ENCODE data around the gene MRAP2. TPM values are rescaled to one million over a fixed set of nuclear protein-coding genes. Genes with fewer than 3 reads are reported as not detected.
"Not testable (repeated sequence)": the region's sequence is repeated elsewhere in the genome, so short reads cannot be mapped to it uniquely, and the experiment has no call there.

The MRAP2 gene
- polyA plus RNA-seq, 3 donors: not detected

DNA sequence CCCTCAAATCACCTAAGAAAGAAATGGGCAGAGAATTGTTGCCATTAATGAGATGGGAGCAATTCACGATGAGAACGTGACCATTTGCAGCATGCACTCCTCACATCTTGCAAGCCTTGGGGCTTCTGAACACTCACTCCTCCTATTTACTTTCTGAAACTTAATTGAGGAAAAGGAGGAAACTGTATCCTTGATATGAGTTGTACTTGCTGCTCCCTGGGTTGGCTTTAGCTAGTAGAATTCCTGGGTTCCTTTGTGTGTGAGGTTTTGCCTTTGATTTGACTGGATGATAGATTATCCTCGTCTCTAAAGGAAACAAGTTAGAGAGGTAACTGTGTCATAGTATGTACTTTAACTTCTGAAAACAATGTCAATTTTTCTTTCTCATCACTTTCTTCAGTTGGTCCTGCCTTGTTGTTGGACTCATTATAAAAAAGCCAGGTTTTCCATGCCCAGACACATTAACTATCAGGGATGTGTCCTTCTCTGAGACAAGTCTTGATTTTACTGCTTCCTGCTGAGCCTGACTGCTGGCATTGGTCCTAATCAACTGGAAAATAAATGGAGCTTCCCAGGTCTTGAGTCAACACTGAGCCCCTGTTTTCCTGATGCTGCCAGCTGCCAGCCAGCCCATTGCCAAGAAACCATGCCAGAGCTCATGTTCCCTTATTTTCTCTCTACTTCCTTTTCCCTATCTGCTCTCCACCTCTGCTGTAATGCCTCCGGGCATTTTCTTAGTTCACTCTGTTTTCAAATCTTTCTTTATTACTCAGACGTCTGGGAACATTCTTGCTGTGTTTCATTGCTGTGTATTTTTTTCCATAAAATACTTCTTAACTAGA is 6.0 kb upstream of the MRAP2 start:
- Mint-ChIP-seq H3K4me3 (no peak overlapping the region), H3K4me1 (no peaks in the 10 kb centered on the region), H3K36me3 (no peaks in the 10 kb centered on the region), H3K27ac (no peak overlapping the region), H3K9me3 (peaks cover 5 to 14% (median 10%) of the 10 kb centered on the region in 7 donors), H3K27me3 (ENCODE audit: low read depth in 3 of 3) (peaks cover 10 to 14% (median 14%) of the 10 kb centered on the region in 3 donors)
- no peak overlapping the region for H3K27ac ChIP-seq (ENCODE audit: low read depth in 1 of 2, low read length in 2 of 2)
- no peaks in the 10 kb centered on the region for H3K4me1 ChIP-seq (ENCODE audit: control insufficient read depth in 1 of 2, insufficient read depth in 2 of 2, low read length in 2 of 2)
- DNase-seq: no peak
- no peak overlapping the region for H3K4me2 ChIP-seq (replicated peaks; ENCODE audit: extremely low read depth, low read length, poor library complexity, severe bottlenecking)
- H3K9ac ChIP-seq (ENCODE audit: insufficient read depth, low read length, poor library complexity, severe bottlenecking): no peak overlapping the region
- H2AFZ ChIP-seq (ENCODE audit: insufficient read depth, low read depth, low read length, poor library complexity, severe bottlenecking): no peak overlapping the region
- no peaks in the 10 kb centered on the region for H4K20me1 ChIP-seq (ENCODE audit: insufficient read depth, low read length)
- intact Hi-C loops (cut with micrococcal nuclease): no loop called here
- no CpG with 5 or more reads among the region's 5 CpGs for WGBS (ENCODE audit: insufficient coverage)
- TF ChIP-seq, protein P1, sequence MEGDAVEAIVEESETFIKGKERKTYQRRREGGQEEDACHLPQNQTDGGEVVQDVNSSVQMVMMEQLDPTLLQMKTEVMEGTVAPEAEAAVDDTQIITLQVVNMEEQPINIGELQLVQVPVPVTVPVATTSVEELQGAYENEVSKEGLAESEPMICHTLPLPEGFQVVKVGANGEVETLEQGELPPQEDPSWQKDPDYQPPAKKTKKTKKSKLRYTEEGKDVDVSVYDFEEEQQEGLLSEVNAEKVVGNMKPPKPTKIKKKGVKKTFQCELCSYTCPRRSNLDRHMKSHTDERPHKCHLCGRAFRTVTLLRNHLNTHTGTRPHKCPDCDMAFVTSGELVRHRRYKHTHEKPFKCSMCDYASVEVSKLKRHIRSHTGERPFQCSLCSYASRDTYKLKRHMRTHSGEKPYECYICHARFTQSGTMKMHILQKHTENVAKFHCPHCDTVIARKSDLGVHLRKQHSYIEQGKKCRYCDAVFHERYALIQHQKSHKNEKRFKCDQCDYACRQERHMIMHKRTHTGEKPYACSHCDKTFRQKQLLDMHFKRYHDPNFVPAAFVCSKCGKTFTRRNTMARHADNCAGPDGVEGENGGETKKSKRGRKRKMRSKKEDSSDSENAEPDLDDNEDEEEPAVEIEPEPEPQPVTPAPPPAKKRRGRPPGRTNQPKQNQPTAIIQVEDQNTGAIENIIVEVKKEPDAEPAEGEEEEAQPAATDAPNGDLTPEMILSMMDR (IDR thresholded peaks at IDR 0.05): no peak
- no peaks in the 10 kb centered on the region for H3K79me2 ChIP-seq (ENCODE audit: insufficient read depth, low read length)
- H3K9me3 ChIP-seq (replicated peaks in 1 of 2; ENCODE audit: control insufficient read depth in 1 of 2, insufficient read depth in 1 of 2, low read length in 2 of 2): peaks cover 0 to 11% of the 10 kb centered on the region in 2 donors
- peaks cover 4 to 10% of the 10 kb centered on the region in 2 donors for H3K27me3 ChIP-seq (ENCODE audit: control insufficient read depth in 2 of 2, insufficient read depth in 2 of 2, low read length in 2 of 2)
- no peaks in the 10 kb centered on the region for H3K36me3 ChIP-seq (replicated peaks in 1 of 2; ENCODE audit: control insufficient read depth in 1 of 2, insufficient read depth in 2 of 2, low read length in 2 of 2)
- no peak overlapping the region for H3K4me3 ChIP-seq (replicated peaks in 1 of 3; ENCODE audit: low read depth in 2 of 3, low read length in 3 of 3)

DNA sequence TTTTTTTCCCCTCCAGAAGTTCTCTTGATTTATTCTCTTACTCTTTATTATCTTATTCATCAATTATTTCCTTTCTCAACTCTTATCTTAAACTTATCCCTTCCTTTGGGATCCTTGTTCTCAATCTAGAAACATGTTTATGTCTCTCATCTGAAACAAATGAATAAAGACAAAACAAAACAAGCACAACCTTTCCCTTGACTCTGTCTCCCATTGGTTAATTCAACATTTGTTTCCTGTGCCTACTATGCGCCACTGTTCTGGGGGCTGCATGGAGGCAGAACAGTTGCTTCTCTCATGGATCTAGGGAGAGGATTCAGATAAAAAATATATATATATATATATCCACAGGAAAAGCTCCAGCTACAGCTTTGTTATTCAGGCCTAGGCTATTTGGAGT is 5.2 kb upstream of the MRAP2 start:
- intact Hi-C loops (cut with micrococcal nuclease): no loop called here
- Histone ChIP-seq H3K27me3 (ENCODE audit: control insufficient read depth in 2 of 2, insufficient read depth in 2 of 2, low read length in 2 of 2) (peaks cover 12 to 17% of the 10 kb centered on the region in 2 donors), H2AFZ (ENCODE audit: insufficient read depth, low read depth, low read length, poor library complexity, severe bottlenecking) (no peak overlapping the region), H4K20me1 (ENCODE audit: insufficient read depth, low read length) (no peaks in the 10 kb centered on the region), H3K27ac (ENCODE audit: low read depth in 1 of 2, low read length in 2 of 2) (no peak overlapping the region), H3K9me3 (replicated peaks in 1 of 2; ENCODE audit: control insufficient read depth in 1 of 2, insufficient read depth in 1 of 2, low read length in 2 of 2) (peaks cover 3 to 11% of the 10 kb centered on the region in 2 donors), H3K36me3 (replicated peaks in 1 of 2; ENCODE audit: control insufficient read depth in 1 of 2, insufficient read depth in 2 of 2, low read length in 2 of 2) (no peaks in the 10 kb centered on the region), H3K4me2 (replicated peaks; ENCODE audit: extremely low read depth, low read length, poor library complexity, severe bottlenecking) (no peak overlapping the region), H3K9ac (ENCODE audit: insufficient read depth, low read length, poor library complexity, severe bottlenecking) (no peak overlapping the region), H3K4me3 (replicated peaks in 1 of 3; ENCODE audit: low read depth in 2 of 3, low read length in 3 of 3) (no peak overlapping the region), H3K79me2 (ENCODE audit: insufficient read depth, low read length) (no peaks in the 10 kb centered on the region), H3K4me1 (ENCODE audit: control insufficient read depth in 1 of 2, insufficient read depth in 2 of 2, low read length in 2 of 2) (no peaks in the 10 kb centered on the region)
- H3K4me3 Mint-ChIP-seq: no peak overlapping the region
- peaks cover 0 to 2% of the 10 kb centered on the region in 2 donors for H3K36me3 Mint-ChIP-seq
- no peak overlapping the region for H3K27ac Mint-ChIP-seq
- H3K4me1 Mint-ChIP-seq: no peaks in the 10 kb centered on the region
- TF ChIP-seq, protein P1 (IDR thresholded peaks at IDR 0.05): no peak
- peaks cover 18 to 22% (median 22%) of the 10 kb centered on the region in 3 donors for H3K27me3 Mint-ChIP-seq (ENCODE audit: low read depth in 3 of 3)
- WGBS (ENCODE audit: insufficient coverage): no CpG with 5 or more reads among the region's 1 CpG
- no peak for DNase-seq
- peaks cover 5 to 12% (median 9%) of the 10 kb centered on the region in 7 donors for H3K9me3 Mint-ChIP-seq

DNA sequence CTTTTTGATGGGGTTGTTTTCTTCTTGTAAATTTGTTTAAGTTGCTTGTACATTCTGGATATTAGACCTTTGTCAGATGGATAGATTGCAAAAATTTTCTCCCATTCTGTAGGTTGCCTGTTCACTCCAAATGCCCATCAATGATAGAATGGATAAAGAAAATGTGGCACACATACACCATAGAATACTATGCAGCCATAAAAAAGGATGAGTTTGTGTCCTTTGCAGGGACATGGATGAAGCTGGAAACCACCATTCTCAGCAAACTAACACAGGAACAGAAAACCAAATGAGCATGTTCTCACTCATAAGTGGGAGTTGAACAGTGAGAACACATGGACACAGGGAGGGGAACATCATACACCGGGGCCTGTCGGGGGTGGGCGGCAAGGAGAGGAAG is 1.6 kb upstream of the MRAP2 start:
- H4K20me1 ChIP-seq (ENCODE audit: insufficient read depth, low read length); H2AFZ ChIP-seq (ENCODE audit: insufficient read depth, low read depth, low read length, poor library complexity, severe bottlenecking); H3K9ac ChIP-seq (ENCODE audit: insufficient read depth, low read length, poor library complexity, severe bottlenecking); intact Hi-C loops (cut with micrococcal nuclease); H3K27ac Mint-ChIP-seq; DNase-seq; H3K36me3 ChIP-seq (replicated peaks in 1 of 2; ENCODE audit: control insufficient read depth in 1 of 2, insufficient read depth in 2 of 2, low read length in 2 of 2); H3K36me3 Mint-ChIP-seq; H3K4me2 ChIP-seq (replicated peaks; ENCODE audit: extremely low read depth, low read length, poor library complexity, severe bottlenecking); H3K79me2 ChIP-seq (ENCODE audit: insufficient read depth, low read length); H3K4me1 Mint-ChIP-seq; H3K27ac ChIP-seq (ENCODE audit: low read depth in 1 of 2, low read length in 2 of 2); H3K4me1 ChIP-seq (ENCODE audit: control insufficient read depth in 1 of 2, insufficient read depth in 2 of 2, low read length in 2 of 2); H3K4me3 ChIP-seq (replicated peaks in 1 of 3; ENCODE audit: low read depth in 2 of 3, low read length in 3 of 3): not testable (repeated sequence)
- WGBS (ENCODE audit: insufficient coverage): 100% methylated on average over 3 of the region's 3 CpGs
- Mint-ChIP-seq H3K27me3 (ENCODE audit: low read depth in 3 of 3) (peaks cover 34 to 48% (median 38%) of the 10 kb centered on the region in 3 donors), H3K4me3 (peak overlapping the region in 1 of 2 donors; percentile 72), H3K9me3 (peaks cover 3 to 16% (median 11%) of the 10 kb centered on the region in 7 donors)
- H3K9me3 ChIP-seq (replicated peaks in 1 of 2; ENCODE audit: control insufficient read depth in 1 of 2, insufficient read depth in 1 of 2, low read length in 2 of 2): peaks cover 6 to 12% of the 10 kb centered on the region in 2 donors
- H3K27me3 ChIP-seq (ENCODE audit: control insufficient read depth in 2 of 2, insufficient read depth in 2 of 2, low read length in 2 of 2): peaks cover 25 to 38% of the 10 kb centered on the region in 2 donors

Measured in CD14-positive monocyte (primary cell).